Testis (tissue), 3 donors: ENCODE data around the gene GDNF. TPM values are rescaled to one million over a fixed set of nuclear protein-coding genes. Genes with fewer than 3 reads are reported as not detected.

Source experiments
- DNase-seq: peaks from one replicate; pipeline ENCODE4 v3.0.0-alpha.2; 2019
- H3K27ac ChIP-seq, 2 donors: fragments of 200-600 bp; sonication (generic); one replicate each; pipeline ENCODE4 v1.5.1; 2019
- H3K27me3 ChIP-seq: fragments of 200-600 bp; sonication (generic); one replicate; pipeline ENCODE4 v1.5.1; 2019
- H3K36me3 ChIP-seq: fragments of 200-600 bp; sonication (generic); one replicate; pipeline ENCODE4 v1.5.1; 2017; ENCODE audit warnings: low read depth; ENCODE audit errors: missing control alignments
- H3K4me1 ChIP-seq: fragments of 200-600 bp; sonication (generic); one replicate; pipeline ENCODE4 v1.5.1; 2019
- H3K4me3 ChIP-seq, 2 donors: fragments of 200-600 bp; sonication (generic); one replicate each; pipeline ENCODE4 v1.5.1; 2017 to 2019
- H3K9me3 ChIP-seq: fragments of 200-600 bp; sonication (generic); one replicate; pipeline ENCODE4 v1.5.1; 2017
- POLR2A ChIP-seq: fragments of 450-650 bp; IDR thresholded peaks from one replicate; pipeline ENCODE4 v1.6.1; 2017; ENCODE audit warnings: antibody characterized with exemption, mild to moderate bottlenecking, moderate library complexity
- WGBS, 2 donors: methylation state at CpG; one replicate each; pipeline ENCODE4 v1.1.5; 2018; 5-methylcytosine and 5-hydroxymethylcytosine counted together
- intact Hi-C: fragments of 100-400 bp; cut with DNase I; formaldehyde crosslinking; loops from one replicate; pipeline ENCODE4 v1.15.1; 2023; ENCODE audit warnings: low total_unique reads
- polyA plus RNA-seq: library from polyadenylated mRNA; stranded (reverse); fragments of 350-450 nt; fragmentation: Illumina TruSeq; extraction: RNeasy Lipid Tissue Mini Kit (QIAGEN cat#74804); gene quantifications from one replicate; pipeline ENCODE4 v1.2.3, GENCODE V29; 2014; ENCODE audit warnings: low read depth, low replicate concordance; ENCODE audit not compliant: insufficient read depth
- total RNA-seq, 2 donors: library from RNA; depleted of rRNA; stranded (reverse); fragments of >200 nt; gene quantifications; one replicate each; pipeline ENCODE4 v1.2.3, GENCODE V29; 2016
- TF ChIP-seq, protein P1 (sequence below), 3 experiments: fragments of 450-650 bp in 2 of 3; fragments of 200-600 bp in 1 of 3; sonication (generic) in 1 of 3; IDR thresholded peaks; one replicate each; pipeline ENCODE4 v1.5.1; 2016 to 2019; ENCODE audit warnings: antibody characterized with exemption in 3 of 3, mild to moderate bottlenecking in 2 of 3, moderate library complexity in 1 of 3

Gene GDNF
- total and polyA plus RNA-seq, 3 donors from 2014 or later = 0.37 to 0.71 (median 0.49) TPM

GRCh38 chr5:37777432-37778130 is 62.3 kb downstream of the GDNF start:
- no peak overlapping the region for H3K4me3 ChIP-seq
- intact Hi-C loops = no loop called here
- DNase-seq = no peak
- TF ChIP-seq POLR2A = no peak
- TF ChIP-seq, protein P1, sequence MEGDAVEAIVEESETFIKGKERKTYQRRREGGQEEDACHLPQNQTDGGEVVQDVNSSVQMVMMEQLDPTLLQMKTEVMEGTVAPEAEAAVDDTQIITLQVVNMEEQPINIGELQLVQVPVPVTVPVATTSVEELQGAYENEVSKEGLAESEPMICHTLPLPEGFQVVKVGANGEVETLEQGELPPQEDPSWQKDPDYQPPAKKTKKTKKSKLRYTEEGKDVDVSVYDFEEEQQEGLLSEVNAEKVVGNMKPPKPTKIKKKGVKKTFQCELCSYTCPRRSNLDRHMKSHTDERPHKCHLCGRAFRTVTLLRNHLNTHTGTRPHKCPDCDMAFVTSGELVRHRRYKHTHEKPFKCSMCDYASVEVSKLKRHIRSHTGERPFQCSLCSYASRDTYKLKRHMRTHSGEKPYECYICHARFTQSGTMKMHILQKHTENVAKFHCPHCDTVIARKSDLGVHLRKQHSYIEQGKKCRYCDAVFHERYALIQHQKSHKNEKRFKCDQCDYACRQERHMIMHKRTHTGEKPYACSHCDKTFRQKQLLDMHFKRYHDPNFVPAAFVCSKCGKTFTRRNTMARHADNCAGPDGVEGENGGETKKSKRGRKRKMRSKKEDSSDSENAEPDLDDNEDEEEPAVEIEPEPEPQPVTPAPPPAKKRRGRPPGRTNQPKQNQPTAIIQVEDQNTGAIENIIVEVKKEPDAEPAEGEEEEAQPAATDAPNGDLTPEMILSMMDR (IDR thresholded peaks at IDR 0.05) = no peak
- H3K4me1 ChIP-seq = no peaks in the 10 kb centered on the region
- H3K36me3 ChIP-seq = no peaks in the 10 kb centered on the region
- 88 to 91% methylated on average over 15 of the region's 15 CpGs for WGBS, 2 donors
- no peaks in the 10 kb centered on the region for H3K27me3 ChIP-seq
- no peak overlapping the region for H3K27ac ChIP-seq
- no peaks in the 10 kb centered on the region for H3K9me3 ChIP-seq

DNA sequence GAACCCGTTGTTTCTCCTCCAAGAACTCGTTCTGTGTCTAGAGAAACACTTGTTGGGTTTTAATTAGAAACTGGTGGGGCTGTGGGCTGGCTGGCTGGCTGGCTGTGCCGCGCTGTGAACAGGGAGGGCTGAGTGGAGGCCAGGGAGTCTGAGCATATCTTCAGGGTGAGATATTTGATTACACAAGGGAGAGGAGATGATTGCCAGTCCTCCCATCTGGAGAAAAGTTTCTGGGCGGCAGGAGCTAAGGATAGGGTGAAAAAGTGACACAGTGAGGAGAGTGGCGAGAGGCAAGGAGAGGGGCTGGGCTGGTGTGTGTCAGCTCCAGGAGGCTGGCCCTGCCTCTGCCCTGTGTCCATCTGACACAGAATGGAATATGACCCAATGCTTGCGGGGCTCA is 63.0 kb downstream of the GDNF start:
- Histone ChIP-seq H3K27ac (no peak overlapping the region), H3K4me1 (no peaks in the 10 kb centered on the region), H3K4me3 (no peak overlapping the region), H3K27me3 (no peaks in the 10 kb centered on the region), H3K36me3 (no peaks in the 10 kb centered on the region), H3K9me3 (no peaks in the 10 kb centered on the region)
- DNase-seq = no peak
- TF ChIP-seq, protein P1 (IDR thresholded peaks at IDR 0.05) = no peak
- TF ChIP-seq POLR2A = no peak
- WGBS, 2 donors = 63 to 68% methylated on average over 7 of the region's 7 CpGs
- intact Hi-C loops = no loop called here

GRCh38 chr5:37774912-37775483 is 64.8 kb downstream of the GDNF start:
- Histone ChIP-seq H3K27ac (no peak overlapping the region), H3K9me3 (no peaks in the 10 kb centered on the region), H3K4me1 (no peaks in the 10 kb centered on the region), H3K36me3 (no peaks in the 10 kb centered on the region), H3K4me3 (no peak overlapping the region), H3K27me3 (no peaks in the 10 kb centered on the region)
- TF ChIP-seq, protein P1 (IDR thresholded peaks at IDR 0.05) = peak in 2 of 3 experiments; percentile 32 to 77
- no peak for TF ChIP-seq POLR2A
- WGBS, 2 donors = 95 to 97% methylated on average over 9 of the region's 9 CpGs
- intact Hi-C loops = no loop called here
- peak; percentile 63 for DNase-seq

GRCh38 chr5:37773809-37774208 is 66.0 kb downstream of the GDNF start:
- no peak overlapping the region for H3K27ac ChIP-seq
- H3K4me3 ChIP-seq = no peak overlapping the region
- intact Hi-C loops = no loop called here
- no peaks in the 10 kb centered on the region for H3K4me1 ChIP-seq
- no peak for DNase-seq
- 100% methylated on average over 1 of the region's 1 CpG for WGBS, 2 donors
- H3K9me3 ChIP-seq = no peaks in the 10 kb centered on the region
- H3K36me3 ChIP-seq = no peaks in the 10 kb centered on the region
- TF ChIP-seq POLR2A = no peak
- TF ChIP-seq, protein P1 (IDR thresholded peaks at IDR 0.05) = no peak
- H3K27me3 ChIP-seq = no peaks in the 10 kb centered on the region

DNA sequence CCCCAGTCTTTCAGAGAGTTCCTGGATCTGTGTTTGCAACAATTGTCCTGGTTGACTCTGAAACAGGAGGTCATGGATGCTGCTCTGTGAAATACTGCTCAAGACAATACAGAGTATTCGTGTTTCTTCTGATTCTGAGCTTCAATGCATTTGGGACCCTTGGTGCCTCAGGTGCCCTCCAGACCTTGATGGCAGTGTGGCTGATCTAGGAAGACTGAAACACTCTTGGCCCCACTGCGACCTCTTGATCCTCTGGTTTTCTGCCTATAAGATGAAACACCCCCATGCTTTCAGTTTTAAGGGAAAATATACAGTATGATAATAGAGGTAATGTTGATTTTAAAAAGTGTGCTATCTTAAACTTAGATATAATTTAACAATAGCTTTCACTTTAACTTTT is 67.6 kb downstream of the GDNF start:
- intact Hi-C loops = no loop called here
- no peaks in the 10 kb centered on the region for H3K4me1 ChIP-seq
- no peak overlapping the region for H3K27ac ChIP-seq
- no peak for DNase-seq
- no peaks in the 10 kb centered on the region for H3K9me3 ChIP-seq
- no peak for TF ChIP-seq POLR2A
- TF ChIP-seq, protein P1 (IDR thresholded peaks at IDR 0.05) = no peak
- H3K36me3 ChIP-seq = no peaks in the 10 kb centered on the region
- H3K27me3 ChIP-seq = no peaks in the 10 kb centered on the region
- 80 to 96% methylated on average over 2 of the region's 2 CpGs for whole genome bisulfite sequencing, 2 donors
- no peak overlapping the region for H3K4me3 ChIP-seq
